ENCODE results near the gene TSEN15. TPM values are rescaled to one million over a fixed set of nuclear protein-coding genes. Genes with fewer than 3 reads are reported as not detected.
"Not testable (repeated sequence)": the region's sequence is repeated elsewhere in the genome, so short reads cannot be mapped to it uniquely, and the experiment has no call there.

TSEN15 gene
- total and polyA plus RNA-seq, 8 donors = 33.8 to 50.1 (median 39.5) TPM

- H3K36me3 ChIP-seq = no peaks in the 10 kb centered on the region
- no peak overlapping the region for H3K27ac ChIP-seq
- DNase-seq = no peak
- no peak for TF ChIP-seq CTCF (IDR thresholded peaks at IDR 0.05)
- H3K4me1 ChIP-seq = no peaks in the 10 kb centered on the region
- H3K27me3 ChIP-seq = peaks cover 0 to 1% of the 10 kb centered on the region in 2 donors
- H3K9me3 ChIP-seq = no peaks in the 10 kb centered on the region
- ATAC-seq = no peak
- no peak overlapping the region for H3K4me3 ChIP-seq
- intact Hi-C loops (cut with DNase I) = no loop called here
Measured at GRCh38 chr1:184044603-184045376, 6.7 kb upstream of the TSEN15 start.

GRCh38 chr1:184047541-184047940 is 4.0 kb upstream of the TSEN15 start:
- H3K36me3 ChIP-seq; H3K27ac ChIP-seq; DNase-seq; H3K4me3 ChIP-seq; ATAC-seq; H3K9me3 ChIP-seq; H3K27me3 ChIP-seq; intact Hi-C loops (cut with DNase I); H3K4me1 ChIP-seq: not testable (repeated sequence)

GRCh38 chr1:184048561-184049240 is 2.8 kb upstream of the TSEN15 start:
- DNase-seq = no peak
- intact Hi-C loops (cut with DNase I) = no loop called here
- peaks cover 9 to 21% of the 10 kb centered on the region in 2 donors for H3K4me1 ChIP-seq
- H3K4me3 ChIP-seq = no peak overlapping the region
- no peak for ATAC-seq
- no peak overlapping the region for H3K27ac ChIP-seq
- no peaks in the 10 kb centered on the region for H3K36me3 ChIP-seq
- H3K9me3 ChIP-seq = no peaks in the 10 kb centered on the region
- no peak for TF ChIP-seq CTCF (IDR thresholded peaks at IDR 0.05)
- H3K27me3 ChIP-seq = no peaks in the 10 kb centered on the region

GRCh38 chr1:184049291-184049690 is 2.2 kb upstream of the TSEN15 start:
- DNase-seq (no peak), ATAC-seq (no peak)
- Histone ChIP-seq H3K4me3 (no peak overlapping the region), H3K9me3 (no peaks in the 10 kb centered on the region), H3K27ac (no peak overlapping the region), H3K27me3 (no peaks in the 10 kb centered on the region), H3K36me3 (no peaks in the 10 kb centered on the region), H3K4me1 (peaks cover 9 to 27% of the 10 kb centered on the region in 2 donors)
- no peak for TF ChIP-seq CTCF (IDR thresholded peaks at IDR 0.05)
- intact Hi-C loops (cut with DNase I) = no loop called here

GRCh38 chr1:184049836-184050468 is 1.6 kb upstream of the TSEN15 start:
- no peak overlapping the region for H3K27ac ChIP-seq
- peaks cover 0 to 6% of the 10 kb centered on the region in 2 donors for H3K36me3 ChIP-seq
- H3K27me3 ChIP-seq = no peaks in the 10 kb centered on the region
- intact Hi-C loops (cut with DNase I) = no loop called here
- no peak for TF ChIP-seq CTCF (IDR thresholded peaks at IDR 0.05)
- H3K4me1 ChIP-seq = peaks cover 9 to 28% of the 10 kb centered on the region in 2 donors
- no peaks in the 10 kb centered on the region for H3K9me3 ChIP-seq
- ATAC-seq = no peak
- no peak overlapping the region for H3K4me3 ChIP-seq
- no peak for DNase-seq

All from left lung (tissue), 10 donors.